Measurements from ENCODE around the gene NDE1.
"Not testable (repeated sequence)": the region's sequence is repeated elsewhere in the genome, so short reads cannot be mapped to it uniquely, and the experiment has no call there.

NDE1 gene

GRCh38 chr16:15621456-15621855 lies 28.6 kb upstream of the NDE1 start:
- no peak for DNase-seq (ENCODE audit: low spot score)

- DNase-seq (ENCODE audit: low spot score) = no peak
Measured at GRCh38 chr16:15621889-15622288, 28.2 kb upstream of the NDE1 start.

GRCh38 chr16:15631730-15632409 lies 18.2 kb upstream of the NDE1 start:
- DNase-seq (ENCODE audit: low spot score) = no peak

GRCh38 chr16:15635926-15636325 lies 14.1 kb upstream of the NDE1 start:
- DNase-seq (ENCODE audit: low spot score) = no peak

GRCh38 chr16:15636392-15636873 lies 13.6 kb upstream of the NDE1 start:
- no peak for DNase-seq (ENCODE audit: low spot score)

- no peak for DNase-seq (ENCODE audit: low spot score)
Measured at GRCh38 chr16:15639061-15639568, 10.9 kb upstream of the NDE1 start.

GRCh38 chr16:15640966-15641365 lies 9.1 kb upstream of the NDE1 start:
- no peak for DNase-seq (ENCODE audit: low spot score)

- no peak for DNase-seq (ENCODE audit: low spot score)
Measured at GRCh38 chr16:15641753-15642556, 8.1 kb upstream of the NDE1 start.

GRCh38 chr16:15642557-15643047 lies 7.4 kb upstream of the NDE1 start:
- DNase-seq (ENCODE audit: low spot score) = peak; percentile 84

GRCh38 chr16:15643048-15643945 lies 6.7 kb upstream of the NDE1 start, which contains the start of gene MARF1:
Gene MARF1 (minus strand): TSS chr16:15643154. CDS start chr16:15639233, 3,921 bp downstream.
- DNase-seq (ENCODE audit: low spot score) = peak; percentile 95

- no peak for DNase-seq (ENCODE audit: low spot score)
Measured at GRCh38 chr16:15643946-15644250, 6.1 kb upstream of the NDE1 start.

GRCh38 chr16:15644267-15644961 lies 5.6 kb upstream of the NDE1 start:
- peak; percentile 91 for DNase-seq (ENCODE audit: low spot score)

- DNase-seq (ENCODE audit: low spot score) = peak; percentile 89
Measured at GRCh38 chr16:15644962-15645465, 5.0 kb upstream of the NDE1 start.

GRCh38 chr16:15646557-15647293 lies 3.3 kb upstream of the NDE1 start:
- peak; percentile 27 for DNase-seq (ENCODE audit: low spot score)

GRCh38 chr16:15647294-15648014 lies 2.6 kb upstream of the NDE1 start:
- DNase-seq (ENCODE audit: low spot score) = no peak

GRCh38 chr16:15648135-15648730 lies 1.8 kb upstream of the NDE1 start:
- no peak for DNase-seq (ENCODE audit: low spot score)

GRCh38 chr16:15649311-15649710 lies 734 bp upstream of the NDE1 start:
- DNase-seq (ENCODE audit: low spot score) = not testable (repeated sequence)

GRCh38 chr16:15649727-15650018 lies 372 bp upstream of the NDE1 start:
- DNase-seq (ENCODE audit: low spot score) = no peak

GRCh38 chr16:15650698-15651171 lies 690 bp downstream of the NDE1 start:
- no peak for DNase-seq (ENCODE audit: low spot score)
